Neuronal stem cell (in vitro differentiated cells): ENCODE measurements around the gene MOAP1. TPM values are rescaled to one million over a fixed set of nuclear protein-coding genes. Genes with fewer than 3 reads are reported as not detected.
"Not testable (repeated sequence)": the region's sequence is repeated elsewhere in the genome, so short reads cannot be mapped to it uniquely, and the experiment has no call there.

Experiments
- DNase-seq: peaks from one replicate; pipeline ENCODE4 v3.0.0-alpha.2; 2013; ENCODE audit warnings: low spot score
- H2AFZ ChIP-seq: one replicate; pipeline ENCODE4 v1.6.1; 2013; ENCODE audit warnings: mild to moderate bottlenecking, low read length, inconsistent platforms
- H2AK5ac ChIP-seq: 2 replicates; pipeline ENCODE4 v1.6.1; 2013; ENCODE audit warnings: low read depth, mild to moderate bottlenecking, inconsistent platforms, low read length, moderate library complexity, mixed read lengths
- H2BK120ac ChIP-seq: 2 replicates; pipeline ENCODE4 v1.6.1; 2013; ENCODE audit warnings: low read depth, mild to moderate bottlenecking, inconsistent platforms, low read length, moderate library complexity, mixed read lengths
- H2BK12ac ChIP-seq: one replicate; pipeline ENCODE4 v1.6.1; 2013; ENCODE audit warnings: low read length, inconsistent platforms
- H2BK15ac ChIP-seq: 2 replicates; pipeline ENCODE4 v1.6.1; 2013; ENCODE audit warnings: mild to moderate bottlenecking, low read length, inconsistent platforms, mixed read lengths
- H2BK5ac ChIP-seq: one replicate; pipeline ENCODE4 v1.6.1; 2013; ENCODE audit warnings: inconsistent platforms, mild to moderate bottlenecking, low read length, moderate library complexity
- H3K14ac ChIP-seq: one replicate; pipeline ENCODE4 v1.6.1; 2013; ENCODE audit warnings: low read length, inconsistent platforms
- H3K18ac ChIP-seq: 2 replicates; pipeline ENCODE4 v1.6.1; 2013; ENCODE audit warnings: low read length, inconsistent platforms
- H3K23ac ChIP-seq: 2 replicates; pipeline ENCODE4 v1.6.1; 2013; ENCODE audit warnings: low read depth, mild to moderate bottlenecking, mixed read lengths, low read length, inconsistent platforms; ENCODE audit not compliant: poor library complexity
- H3K27ac ChIP-seq: replicated peaks from 3 replicates; pipeline ENCODE4 v1.5.1; 2013; ENCODE audit warnings: low read length, inconsistent platforms
- H3K27me3 ChIP-seq, 3 experiments: 2 replicates each; pipeline ENCODE4 v1.6.1; 2013; ENCODE audit warnings: low read length in 3 of 3, mild to moderate bottlenecking in 2 of 3, inconsistent platforms in 1 of 3, low read depth in 1 of 3, mixed read lengths in 1 of 3, moderate library complexity in 1 of 3; ENCODE audit not compliant: control insufficient read depth in 3 of 3, insufficient read depth in 3 of 3
- H3K36me3 ChIP-seq, 2 donors: replicated peaks in 1 of 2; 2 replicates each; pipeline ENCODE4 v1.6.1; 2013; ENCODE audit warnings: low read length in 2 of 2; ENCODE audit not compliant: control insufficient read depth in 2 of 2, insufficient read depth in 2 of 2
- H3K4ac ChIP-seq: 2 replicates; pipeline ENCODE4 v1.6.1; 2013; ENCODE audit warnings: inconsistent platforms, mild to moderate bottlenecking, low read length, moderate library complexity
- H3K4me1 ChIP-seq, 2 donors: 1 replicate in 1 of 2; 2 replicates in 1 of 2; pipeline ENCODE4 v1.6.1; 2013; ENCODE audit warnings: low read length in 2 of 2, low read depth in 1 of 2; ENCODE audit not compliant: control insufficient read depth in 2 of 2, insufficient read depth in 1 of 2
- H3K4me2 ChIP-seq: one replicate; pipeline ENCODE4 v1.6.1; 2013; ENCODE audit warnings: mild to moderate bottlenecking, low read length, inconsistent platforms; ENCODE audit not compliant: insufficient read depth, poor library complexity, severe bottlenecking
- H3K4me3 ChIP-seq, 2 donors: 2 replicates each; pipeline ENCODE4 v1.5.1; 2013; ENCODE audit warnings: low read length in 2 of 2, mild to moderate bottlenecking in 2 of 2, inconsistent platforms in 1 of 2, moderate library complexity in 1 of 2
- H3K79me1 ChIP-seq: one replicate; pipeline ENCODE4 v1.6.1; 2013; ENCODE audit warnings: low read depth, mild to moderate bottlenecking, inconsistent platforms, low read length, moderate library complexity
- H3K9ac ChIP-seq: one replicate; pipeline ENCODE4 v1.6.1; 2013; ENCODE audit warnings: mild to moderate bottlenecking, low read depth, low read length, inconsistent platforms; ENCODE audit not compliant: poor library complexity
- H3K9me3 ChIP-seq, 2 donors: replicated peaks in 1 of 2; 2 replicates each; pipeline versions ENCODE3 to v1.6.1; 2013; ENCODE audit warnings: low read length in 2 of 2, mild to moderate bottlenecking in 2 of 2, inconsistent platforms in 1 of 2, low read depth in 1 of 2, mixed read lengths in 1 of 2, moderate library complexity in 1 of 2; ENCODE audit not compliant: control insufficient read depth in 2 of 2, insufficient read depth in 1 of 2
- H4K8ac ChIP-seq: one replicate; pipeline ENCODE4 v1.6.1; 2013; ENCODE audit warnings: low read depth, mild to moderate bottlenecking, inconsistent platforms, low read length, moderate library complexity
- H4K91ac ChIP-seq: one replicate; pipeline ENCODE4 v1.6.1; 2013; ENCODE audit warnings: low read length, low read depth, mild to moderate bottlenecking, inconsistent platforms; ENCODE audit not compliant: poor library complexity
- WGBS, 2 donors: extraction: QIAGEN DNeasy Blood & Tissue Kit; methylation state at CpG; one replicate each; pipeline ENCODE4 v1.1.7; 2013; ENCODE audit warnings: missing lambda C conversion rate in 2 of 2, mixed read lengths in 1 of 2; ENCODE audit not compliant: insufficient read length in 2 of 2, insufficient replicate concordance in 1 of 2; ENCODE audit errors: extremely low coverage in 2 of 2; 5-methylcytosine and 5-hydroxymethylcytosine counted together
- polyA plus RNA-seq, 2 experiments: library from polyadenylated mRNA; stranded (reverse); fragments of 200-250 nt; gene quantifications; one replicate each; pipeline ENCODE4 v1.2.3, GENCODE V29; 2013

The MOAP1 gene, protein sequence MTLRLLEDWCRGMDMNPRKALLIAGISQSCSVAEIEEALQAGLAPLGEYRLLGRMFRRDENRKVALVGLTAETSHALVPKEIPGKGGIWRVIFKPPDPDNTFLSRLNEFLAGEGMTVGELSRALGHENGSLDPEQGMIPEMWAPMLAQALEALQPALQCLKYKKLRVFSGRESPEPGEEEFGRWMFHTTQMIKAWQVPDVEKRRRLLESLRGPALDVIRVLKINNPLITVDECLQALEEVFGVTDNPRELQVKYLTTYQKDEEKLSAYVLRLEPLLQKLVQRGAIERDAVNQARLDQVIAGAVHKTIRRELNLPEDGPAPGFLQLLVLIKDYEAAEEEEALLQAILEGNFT
- 18.5 TPM for polyA plus RNA-seq (2013, experiment 1 of 2)
- polyA plus RNA-seq (2013, experiment 2 of 2): 17.9 TPM

DNA sequence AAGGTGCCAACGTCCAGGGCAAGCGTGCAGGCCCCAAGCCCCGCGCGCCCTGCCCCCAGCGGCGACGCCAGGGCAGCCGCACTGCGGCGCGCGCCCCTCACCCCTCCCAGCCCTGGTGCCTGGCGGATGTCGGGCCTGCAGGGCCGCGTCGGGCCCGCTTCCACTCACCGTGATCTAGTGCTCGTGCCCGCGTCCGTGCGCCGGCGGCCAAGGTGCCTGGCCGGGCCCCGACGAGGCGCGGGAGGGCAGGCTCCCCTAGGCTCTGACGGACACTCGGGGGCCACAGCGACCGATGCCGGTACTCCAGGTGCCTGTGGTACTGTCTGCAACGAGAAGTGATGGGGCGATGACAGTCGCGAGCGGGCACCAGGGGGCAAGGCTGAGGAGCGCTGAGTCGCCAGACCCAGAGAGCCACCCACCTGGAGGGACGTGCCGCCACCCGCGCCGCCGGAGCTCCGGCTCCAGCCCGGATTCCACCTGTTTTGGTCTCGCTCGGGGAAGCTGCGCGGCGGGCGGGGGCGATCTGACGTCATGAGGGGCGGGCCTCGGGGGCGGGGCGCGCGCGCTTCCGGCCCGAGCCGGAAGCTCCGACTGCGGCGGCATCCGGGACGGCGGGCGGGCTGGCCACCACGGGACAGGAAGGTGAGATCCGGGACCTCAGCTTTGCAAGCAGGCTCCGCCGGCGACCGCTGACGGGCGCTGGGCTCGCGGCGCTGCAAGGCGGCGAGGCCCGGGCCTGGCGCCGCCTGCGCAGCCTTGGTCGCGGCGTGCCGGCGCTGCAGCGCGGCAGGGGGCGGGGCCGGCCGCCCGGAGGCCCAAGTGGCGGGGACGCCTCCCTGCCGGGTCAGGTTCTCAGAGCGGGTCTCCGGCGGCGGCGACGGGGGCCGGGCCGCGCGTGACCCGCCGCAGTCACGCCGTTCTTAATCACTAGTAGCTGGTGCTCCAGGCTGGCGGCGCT, at the start of gene MOAP1, which contains the start of gene LYSET:
MOAP1 (minus strand) TSS at position 507 of the 958 bp plus-strand sequence. CDS start 655 bp downstream, outside the sequence.
LYSET (plus strand) TSS at position 927 of the 958 bp plus-strand sequence. CDS start 89 bp downstream, outside the sequence.
- Histone ChIP-seq H3K4me3 (peak within 1 kb of the TSS; percentile 97 to 100), H4K91ac (peak within 1 kb of the TSS; percentile 70), H3K27ac (peak within 1 kb of the TSS; percentile 98), H3K9me3 (no peaks in the 10 kb centered on the region), H3K4me1 (peaks cover 3 to 5% of the 10 kb centered on the region in 2 donors), H2AFZ (peak within 1 kb of the TSS; percentile 100), H2BK15ac (peak within 1 kb of the TSS; percentile 81), H3K23ac (peak within 1 kb of the TSS; percentile 95), H3K79me1 (peaks cover 3% of the 10 kb centered on the region), H3K14ac (no peak within 1 kb of the TSS), H3K36me3 (peaks cover 6 to 61% of the 10 kb centered on the region in 2 donors), H2BK12ac (no peak within 1 kb of the TSS), H3K4me2 (peak within 1 kb of the TSS; percentile 75), H2BK120ac (no peak within 1 kb of the TSS), H3K9ac (peak within 1 kb of the TSS; percentile 99), H2BK5ac (no peak within 1 kb of the TSS), H3K27me3 (no peaks in the 10 kb centered on the region), H2AK5ac (no peak within 1 kb of the TSS), H3K18ac (peak within 1 kb of the TSS; percentile 95), H3K4ac (peak within 1 kb of the TSS; percentile 23), H4K8ac (no peak within 1 kb of the TSS)
- DNase-seq: peak; percentile 87
- no CpG with 5 or more reads among the region's 124 CpGs for WGBS, 2 donors

DNA sequence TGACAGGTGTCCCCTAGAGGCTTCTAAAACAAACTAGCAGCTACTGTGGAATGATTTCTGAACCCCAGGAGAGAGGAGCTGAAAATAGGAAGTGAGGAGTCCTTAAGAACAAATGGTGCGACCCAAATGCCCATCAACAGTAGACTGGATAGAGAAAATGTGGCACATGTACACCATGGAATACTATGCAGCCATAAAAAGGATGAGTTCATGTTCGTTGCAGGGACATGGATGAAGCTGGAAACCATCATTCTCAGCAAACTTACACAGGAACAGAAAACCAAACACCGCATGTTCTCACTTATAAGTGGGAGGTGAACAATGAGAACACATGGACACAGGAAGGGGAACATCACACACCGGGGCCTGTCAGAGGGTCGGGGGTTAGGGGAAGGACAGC, 48.4 kb upstream of the MOAP1 start:
- H3K14ac ChIP-seq, H3K4me3 ChIP-seq, H2BK5ac ChIP-seq, H2BK12ac ChIP-seq, H3K18ac ChIP-seq, H3K4me1 ChIP-seq, H3K23ac ChIP-seq, H3K4me2 ChIP-seq, H3K27ac ChIP-seq, DNase-seq, H3K27me3 ChIP-seq, H2BK15ac ChIP-seq, H2AFZ ChIP-seq, H3K9me3 ChIP-seq, H3K4ac ChIP-seq, H4K91ac ChIP-seq, H4K8ac ChIP-seq, H2BK120ac ChIP-seq, H2AK5ac ChIP-seq, H3K9ac ChIP-seq, H3K79me1 ChIP-seq: not testable (repeated sequence)
- peaks cover 4 to 10% of the 10 kb centered on the region in 2 donors for H3K36me3 ChIP-seq
- no CpG with 5 or more reads among the region's 5 CpGs for WGBS, 2 donors

DNA sequence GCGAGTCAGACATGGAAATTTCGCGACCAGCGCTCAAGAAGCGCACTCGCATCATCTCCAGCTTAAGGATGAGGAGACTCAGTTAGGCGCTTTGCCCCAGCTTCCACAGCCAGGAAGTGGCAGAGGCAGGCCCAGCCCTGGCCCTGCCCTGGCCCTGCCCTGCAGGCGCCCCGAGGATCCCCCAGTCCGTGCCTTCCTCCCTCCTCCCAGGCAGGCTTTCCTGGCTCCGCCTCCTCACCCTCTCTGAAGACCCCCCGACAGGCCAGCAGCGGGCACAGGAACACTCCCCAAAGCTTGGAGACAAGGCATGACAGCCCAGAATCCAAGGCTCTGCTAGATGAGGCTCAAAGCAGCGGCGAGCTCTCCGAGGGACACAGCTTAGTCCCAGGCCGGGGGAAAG, 47.5 kb upstream of the MOAP1 start:
- Histone ChIP-seq H3K4ac (no peak overlapping the region), H2BK5ac (no peak overlapping the region), H2BK12ac (no peak overlapping the region), H4K8ac (no peak overlapping the region), H3K9ac (no peak overlapping the region), H3K4me2 (no peak overlapping the region), H3K4me1 (peaks cover 0 to 2% of the 10 kb centered on the region in 2 donors), H3K4me3 (no peak overlapping the region), H2AK5ac (no peak overlapping the region), H3K18ac (peak overlapping the region; percentile 39), H2BK15ac (no peak overlapping the region), H2BK120ac (no peak overlapping the region), H4K91ac (no peak overlapping the region), H3K9me3 (peaks cover 0 to 5% of the 10 kb centered on the region in 2 donors), H3K27ac (no peak overlapping the region), H3K27me3 (no peaks in the 10 kb centered on the region), H3K79me1 (no peaks in the 10 kb centered on the region), H2AFZ (peak overlapping the region; percentile 48), H3K14ac (no peak overlapping the region), H3K36me3 (peaks cover 8 to 19% of the 10 kb centered on the region in 2 donors), H3K23ac (no peak overlapping the region)
- no peak for DNase-seq
- WGBS, 2 donors: no CpG with 5 or more reads among the region's 17 CpGs
